Spleen (tissue), 7 donors: ENCODE data around the gene PSMC2.

Experiments used
- POLR2AphosphoS5 ChIP-seq, 3 donors: sonication (generic); formaldehyde crosslinking; IDR thresholded peaks; one replicate each; pipeline ENCODE4 v1.5.1; 2017; ENCODE audit warnings: antibody characterized with exemption in 3 of 3
- TF ChIP-seq, protein P1 (sequence below), 11 experiments: fragments of 200-600 bp in 7 of 11; fragments of 450-650 bp in 4 of 11; sonication (generic) in 4 of 11; IDR thresholded peaks in 8 of 11; conservative IDR thresholded peaks in 3 of 11; 1 replicate in 7 of 11; 2 replicates in 4 of 11; pipeline versions ENCODE4 v1.4.0 to v1.8.0; 2016 to 2021; ENCODE audit warnings: antibody characterized with exemption in 11 of 11, inconsistent platforms in 4 of 11, mild to moderate bottlenecking in 1 of 11
- donor health status: DM: no; HTN: no; CAD: no; lungs with moderate emphysema.
- donor health status: DM: no; HTN: no; CAD: no.
- donor health status: DM: no; HTN: no; CAD: no.

GRCh38 chr7:103297837-103298179 lies 49.6 kb upstream of the PSMC2 start:
- TF ChIP-seq, protein P1, sequence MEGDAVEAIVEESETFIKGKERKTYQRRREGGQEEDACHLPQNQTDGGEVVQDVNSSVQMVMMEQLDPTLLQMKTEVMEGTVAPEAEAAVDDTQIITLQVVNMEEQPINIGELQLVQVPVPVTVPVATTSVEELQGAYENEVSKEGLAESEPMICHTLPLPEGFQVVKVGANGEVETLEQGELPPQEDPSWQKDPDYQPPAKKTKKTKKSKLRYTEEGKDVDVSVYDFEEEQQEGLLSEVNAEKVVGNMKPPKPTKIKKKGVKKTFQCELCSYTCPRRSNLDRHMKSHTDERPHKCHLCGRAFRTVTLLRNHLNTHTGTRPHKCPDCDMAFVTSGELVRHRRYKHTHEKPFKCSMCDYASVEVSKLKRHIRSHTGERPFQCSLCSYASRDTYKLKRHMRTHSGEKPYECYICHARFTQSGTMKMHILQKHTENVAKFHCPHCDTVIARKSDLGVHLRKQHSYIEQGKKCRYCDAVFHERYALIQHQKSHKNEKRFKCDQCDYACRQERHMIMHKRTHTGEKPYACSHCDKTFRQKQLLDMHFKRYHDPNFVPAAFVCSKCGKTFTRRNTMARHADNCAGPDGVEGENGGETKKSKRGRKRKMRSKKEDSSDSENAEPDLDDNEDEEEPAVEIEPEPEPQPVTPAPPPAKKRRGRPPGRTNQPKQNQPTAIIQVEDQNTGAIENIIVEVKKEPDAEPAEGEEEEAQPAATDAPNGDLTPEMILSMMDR (IDR thresholded peaks at IDR 0.05 in 8 of 11, conservative IDR thresholded peaks at IDR 0.05 in 3 of 11) = no peak
- TF ChIP-seq POLR2AphosphoS5 (IDR thresholded peaks at IDR 0.05) = no peak
